ENCODE measurements around the gene C1QTNF1.
A peak's percentile ranks its signal among the peaks of the same experiment; 100 is the strongest.

The C1QTNF1 gene

DNA sequence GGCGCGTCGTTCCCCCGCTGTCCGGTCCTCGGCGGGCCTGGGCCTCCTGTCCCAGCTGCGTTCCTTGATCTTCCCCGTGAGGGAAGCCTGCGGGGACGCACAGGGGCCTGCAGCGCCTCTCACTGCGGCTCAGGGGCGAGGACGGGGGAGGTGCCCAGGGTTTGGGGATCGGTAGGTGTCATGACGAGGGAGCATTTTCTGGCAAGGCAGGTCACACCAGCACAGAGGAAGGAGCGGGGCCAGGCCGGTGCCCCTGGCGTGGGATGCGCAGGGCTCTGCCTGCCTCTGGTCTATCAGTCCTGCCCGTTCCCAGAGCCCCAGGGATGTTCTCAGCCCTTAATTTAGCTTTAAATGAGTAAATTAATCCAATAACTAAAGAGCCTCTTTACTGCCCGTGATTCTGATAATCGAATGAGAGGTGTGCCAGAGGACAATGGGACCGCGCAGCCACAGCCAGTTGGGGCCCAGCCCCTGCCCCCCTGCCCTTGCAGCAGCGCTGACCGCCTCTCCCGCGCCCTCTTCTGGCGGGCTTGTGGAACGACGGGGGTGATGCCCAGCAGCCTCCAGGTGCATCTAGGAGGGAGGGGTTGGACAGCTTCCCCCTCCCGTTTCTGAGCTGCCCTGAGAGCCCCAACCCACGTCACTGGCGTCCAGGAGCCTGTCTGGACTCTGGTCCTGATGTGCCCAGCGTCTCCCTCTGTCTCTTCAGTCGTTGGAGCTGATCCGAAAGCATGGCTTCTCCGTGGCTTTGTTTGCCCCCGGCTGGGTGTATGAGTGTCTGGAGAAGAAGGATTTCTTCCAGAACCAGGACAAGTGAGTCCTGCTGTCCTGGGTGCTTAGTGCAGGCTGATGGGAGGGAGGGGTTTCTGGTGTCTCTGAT lies 58.6 kb downstream of the C1QTNF1 start:
- DNase-seq: peak; percentile 46

DNA sequence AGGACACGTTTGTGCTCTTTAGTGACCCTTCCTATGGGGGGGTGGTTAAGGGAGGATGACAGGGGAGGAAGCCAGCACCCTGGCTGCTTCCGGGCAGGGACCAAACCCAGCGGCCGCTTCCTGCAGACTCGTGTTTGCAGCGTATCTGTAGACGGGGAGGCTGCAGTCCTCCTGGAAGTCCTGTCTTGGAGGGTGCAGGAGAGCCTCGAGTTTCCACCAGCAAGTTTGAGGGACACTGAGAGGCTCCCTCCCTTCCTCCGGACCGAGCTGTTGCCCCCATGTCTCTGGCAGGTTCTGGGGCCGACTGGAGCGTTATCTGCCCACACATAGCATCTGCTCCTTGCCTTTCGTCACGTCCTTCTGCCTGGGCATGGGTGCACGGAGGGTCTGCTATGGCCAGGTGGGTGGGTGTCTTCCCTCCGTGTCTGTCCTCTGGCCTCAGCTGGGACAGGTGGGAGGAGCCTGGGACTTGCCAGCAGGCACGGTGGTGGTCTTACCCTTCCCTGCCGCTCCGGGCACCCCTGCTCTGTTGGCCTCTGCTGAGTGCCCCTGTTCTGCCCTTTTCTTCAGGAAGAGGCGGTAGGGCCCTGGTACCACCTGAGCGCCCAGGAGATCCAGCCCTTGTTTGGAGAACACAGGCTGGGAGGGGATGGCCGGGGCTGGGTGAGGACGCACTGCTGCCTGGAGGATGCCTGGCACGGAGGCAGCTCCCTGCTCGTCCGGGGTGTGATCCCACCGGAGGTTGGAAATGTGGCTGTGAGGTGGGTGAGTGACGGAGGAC lies 59.4 kb downstream of the C1QTNF1 start:
- DNase-seq: no peak

DNA sequence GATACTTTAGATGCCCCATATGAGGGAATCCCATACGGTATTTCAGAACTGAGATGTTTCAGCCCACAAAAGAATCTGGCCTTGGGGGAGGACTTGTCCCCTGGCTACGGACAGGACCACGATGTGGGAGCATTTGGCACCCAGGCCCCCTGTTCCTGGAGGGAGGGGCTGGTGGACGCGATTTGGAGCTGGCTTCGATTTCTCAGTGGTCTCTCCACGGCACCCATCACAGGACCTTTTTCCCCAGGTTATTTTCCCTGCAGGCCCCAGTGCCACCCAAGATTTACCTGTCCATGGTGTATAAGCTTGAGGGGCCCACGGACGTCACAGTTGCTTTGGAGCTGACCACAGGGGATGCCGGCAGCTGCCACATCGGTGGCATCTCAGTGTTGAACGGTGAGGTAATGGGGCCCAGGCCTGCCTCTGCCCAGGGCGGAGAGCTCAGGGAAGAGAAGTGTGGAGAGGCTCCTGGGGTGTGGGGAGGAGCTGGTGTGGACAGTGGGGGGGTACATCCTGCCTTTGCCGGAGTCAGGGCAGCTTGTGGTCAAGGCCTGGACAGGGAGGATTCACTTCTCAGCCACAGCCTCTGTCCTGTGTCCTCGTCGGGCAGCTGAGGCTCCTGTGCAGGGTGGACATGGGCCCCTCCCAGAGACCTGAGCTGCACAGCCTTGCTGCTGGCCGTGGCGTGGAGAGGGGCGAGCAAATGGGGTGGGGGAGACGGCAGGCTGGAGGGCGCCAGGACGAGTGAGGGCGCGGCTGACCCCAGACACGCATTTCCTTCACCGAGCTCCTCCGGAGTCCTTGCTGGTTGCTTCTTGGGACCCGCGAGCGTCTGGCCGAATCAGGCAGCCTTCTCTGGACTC lies 60.6 kb downstream of the C1QTNF1 start:
- no peak for DNase-seq

DNA sequence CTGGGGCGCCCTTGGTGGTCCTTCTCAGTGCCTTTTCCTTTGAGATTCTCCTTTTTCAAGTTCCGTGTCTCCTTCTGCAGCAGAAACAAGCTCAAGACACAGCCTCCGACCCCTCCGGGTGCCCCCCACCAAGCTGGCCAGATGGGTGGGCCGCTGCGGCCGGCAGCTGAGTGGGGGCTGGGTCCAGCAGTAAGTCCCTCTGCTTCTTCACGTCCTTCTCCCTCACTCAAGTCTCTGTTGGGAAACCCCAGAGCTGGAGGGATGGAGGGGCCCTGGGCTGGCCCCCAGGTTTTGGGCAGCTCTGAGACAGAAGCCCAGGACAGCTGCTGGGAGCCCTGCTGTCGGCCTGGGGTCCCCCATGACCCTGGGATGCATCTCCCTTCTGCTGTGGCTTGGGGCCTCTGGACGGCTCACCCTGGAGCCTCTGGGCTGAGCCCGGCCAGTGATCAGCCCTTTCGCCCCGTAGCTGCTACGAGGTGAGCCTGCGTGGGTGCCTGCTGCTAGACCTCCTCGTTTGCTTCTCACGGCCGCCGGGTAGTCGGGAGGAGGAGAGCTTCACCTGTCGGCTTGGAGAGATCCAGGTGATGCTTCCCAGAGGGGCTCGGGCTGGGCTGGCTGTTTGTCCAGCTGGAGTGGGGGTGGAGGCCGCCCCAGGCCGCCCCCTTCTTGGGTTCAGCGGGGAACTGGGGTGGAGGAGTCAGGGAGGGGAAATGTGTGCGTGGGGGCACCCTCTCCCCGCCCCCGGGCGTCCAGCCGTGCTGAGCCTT lies 61.4 kb downstream of the C1QTNF1 start:
- no peak for DNase-seq

DNA sequence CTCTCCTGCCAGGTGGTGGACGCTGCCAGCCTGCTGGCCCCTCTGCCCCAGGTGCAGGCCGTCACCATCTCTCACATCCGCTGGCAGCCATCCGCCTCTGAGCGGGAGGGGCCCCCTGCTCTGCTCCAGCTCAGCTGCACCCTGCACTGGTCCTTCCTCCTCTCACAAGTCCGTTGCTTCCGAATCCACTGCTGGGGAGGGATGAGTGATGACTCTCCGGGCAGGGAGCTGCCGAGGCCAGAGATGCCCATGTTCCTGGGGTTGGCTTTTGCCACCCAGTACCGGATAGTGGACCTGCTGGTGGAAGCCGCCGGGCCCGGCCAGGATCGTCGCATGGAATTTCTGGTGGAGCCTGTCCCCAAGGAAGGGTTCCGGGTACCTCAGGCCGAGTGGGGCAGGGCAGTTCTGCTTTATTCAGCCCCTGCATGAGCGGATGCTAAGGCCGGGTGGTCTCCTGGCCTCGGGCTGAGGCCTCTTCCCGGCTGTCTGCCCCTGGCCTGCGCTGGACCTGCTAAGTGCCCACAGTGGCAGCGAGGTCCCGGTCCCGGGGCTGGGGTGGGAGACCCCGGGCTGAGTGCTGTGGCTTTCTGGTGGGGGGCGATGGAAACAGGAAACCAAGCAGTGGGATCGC lies 62.1 kb downstream of the C1QTNF1 start:
- DNase-seq: no peak

DNA sequence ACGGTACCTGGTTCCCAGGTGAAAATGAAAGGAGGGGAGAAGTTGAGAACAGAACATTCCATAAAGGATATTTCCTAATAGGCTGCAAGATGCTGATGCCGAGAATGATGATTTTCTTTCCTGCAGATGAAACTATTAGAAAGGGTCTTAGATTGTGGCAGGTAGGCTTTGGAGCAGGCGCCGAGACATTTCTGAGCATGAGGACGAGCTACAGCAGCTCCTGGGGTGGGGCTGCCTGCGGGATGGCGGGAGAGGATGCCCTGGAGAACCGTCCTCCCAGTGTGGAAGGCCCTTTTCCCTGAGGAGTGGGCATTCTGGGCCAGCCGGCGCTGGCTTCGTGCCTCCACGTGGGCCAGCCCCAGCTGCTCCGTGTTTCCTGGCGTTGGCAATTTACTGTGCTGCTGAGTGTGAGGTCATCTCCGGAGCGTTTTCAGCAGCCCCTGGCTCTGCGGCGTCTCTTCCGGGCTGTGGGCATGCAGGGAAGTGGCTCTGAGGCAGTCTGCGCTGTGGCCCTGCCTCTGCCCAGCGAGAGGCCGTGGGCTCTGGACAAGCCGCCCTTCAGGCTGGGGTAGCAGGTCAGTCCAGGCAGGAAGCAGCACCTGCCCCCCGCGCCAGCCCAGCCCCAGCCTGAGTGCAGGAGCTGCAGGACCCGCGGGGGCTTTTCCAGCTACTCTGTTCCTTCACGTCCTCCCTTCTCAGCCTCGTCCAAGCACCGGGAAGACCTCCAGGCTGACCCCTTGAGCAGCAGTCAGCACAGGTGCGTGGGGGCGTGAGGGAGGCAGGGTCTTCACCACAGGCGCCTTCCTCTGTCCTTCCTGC lies 62.8 kb downstream of the C1QTNF1 start:
- no peak for DNase-seq

DNA sequence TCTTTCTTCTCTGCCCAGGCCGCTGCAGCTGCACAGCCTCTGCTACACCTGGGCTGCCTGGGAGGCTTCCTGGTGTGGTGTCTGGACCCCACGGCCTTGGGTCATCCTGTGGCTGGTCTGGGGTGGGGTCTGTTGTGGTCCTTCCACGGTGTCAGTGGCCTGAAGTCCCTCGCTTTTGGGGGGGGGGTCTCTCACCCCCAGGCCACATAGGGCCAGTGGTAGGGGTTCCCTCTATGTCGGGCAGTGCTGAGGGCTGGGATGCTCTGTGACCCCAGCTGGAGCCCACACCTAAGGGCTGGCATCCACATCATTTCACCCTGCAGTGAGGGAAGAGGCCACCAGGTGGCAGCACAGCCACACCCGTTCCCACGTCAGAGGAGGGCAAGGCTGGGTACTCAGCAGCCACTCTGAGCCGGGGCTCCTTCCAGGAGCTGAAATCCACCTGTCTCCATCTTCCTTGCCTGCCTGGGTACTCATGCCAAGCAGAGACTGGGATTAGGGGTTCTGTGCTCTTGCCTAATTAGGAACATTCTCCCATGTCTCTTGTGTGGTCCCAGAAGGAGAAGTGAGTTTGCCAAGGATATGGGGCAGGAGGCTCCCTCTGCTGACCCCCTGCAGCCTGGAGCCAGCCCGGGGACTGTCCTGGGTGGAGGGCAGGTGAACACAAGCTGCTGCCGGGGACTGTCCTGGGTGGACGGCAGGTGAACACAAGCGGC lies 63.6 kb downstream of the C1QTNF1 start:
- DNase-seq: peak; percentile 66

DNA sequence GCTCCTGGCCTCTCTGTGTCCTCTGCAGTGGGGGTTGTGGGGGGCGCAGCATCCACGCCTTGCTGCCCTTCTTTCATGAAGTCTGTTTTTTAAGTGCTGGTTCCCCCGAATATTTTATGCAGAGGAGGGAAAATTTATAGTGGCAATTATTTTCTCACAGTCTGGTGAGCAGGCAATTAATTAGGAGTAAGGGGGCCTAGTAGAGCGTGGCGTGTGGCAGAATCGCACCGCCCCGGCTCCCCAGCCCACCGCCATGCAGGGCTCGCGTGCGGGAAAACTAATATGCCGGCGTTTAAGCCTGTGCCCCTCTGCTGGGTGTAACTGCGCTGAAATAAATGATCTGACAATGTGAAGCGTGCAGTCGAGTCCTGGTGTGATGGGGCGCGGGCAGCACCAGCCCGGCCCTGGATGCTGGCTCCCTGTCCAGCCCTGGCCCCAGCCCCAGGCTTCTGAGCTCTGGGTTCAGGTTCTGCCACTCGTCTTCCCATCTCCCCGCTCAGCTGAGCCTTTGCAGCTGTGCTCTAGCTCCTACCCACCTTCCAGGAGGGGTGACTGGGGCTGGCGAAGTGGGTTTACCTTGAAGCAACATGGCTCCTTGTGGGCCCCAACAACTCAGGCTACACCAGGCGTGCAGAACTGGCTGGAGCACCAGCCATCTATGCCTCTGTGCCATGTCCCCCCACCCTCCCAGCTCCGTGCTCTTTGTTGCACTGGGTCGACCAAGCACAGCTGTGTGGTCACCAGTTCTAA lies 64.5 kb downstream of the C1QTNF1 start:
- DNase-seq: no peak

DNA sequence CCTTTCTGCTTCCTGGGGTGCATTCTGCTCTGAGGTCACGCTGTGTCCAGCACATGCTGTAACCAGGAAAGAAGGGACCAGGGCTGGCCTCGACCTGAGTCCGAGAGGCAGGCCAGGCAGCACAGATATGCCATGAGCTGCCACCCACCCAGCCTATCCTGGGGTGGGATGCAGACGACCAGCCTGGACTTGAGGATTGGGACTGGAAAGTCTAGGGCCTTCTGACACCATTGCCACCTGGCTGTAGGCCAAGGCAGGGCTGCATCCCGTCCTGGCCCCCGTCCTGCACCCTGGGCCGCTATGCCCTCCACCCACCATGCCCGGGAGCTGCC lies 65.0 kb downstream of the C1QTNF1 start:
- DNase-seq: no peak

DNA sequence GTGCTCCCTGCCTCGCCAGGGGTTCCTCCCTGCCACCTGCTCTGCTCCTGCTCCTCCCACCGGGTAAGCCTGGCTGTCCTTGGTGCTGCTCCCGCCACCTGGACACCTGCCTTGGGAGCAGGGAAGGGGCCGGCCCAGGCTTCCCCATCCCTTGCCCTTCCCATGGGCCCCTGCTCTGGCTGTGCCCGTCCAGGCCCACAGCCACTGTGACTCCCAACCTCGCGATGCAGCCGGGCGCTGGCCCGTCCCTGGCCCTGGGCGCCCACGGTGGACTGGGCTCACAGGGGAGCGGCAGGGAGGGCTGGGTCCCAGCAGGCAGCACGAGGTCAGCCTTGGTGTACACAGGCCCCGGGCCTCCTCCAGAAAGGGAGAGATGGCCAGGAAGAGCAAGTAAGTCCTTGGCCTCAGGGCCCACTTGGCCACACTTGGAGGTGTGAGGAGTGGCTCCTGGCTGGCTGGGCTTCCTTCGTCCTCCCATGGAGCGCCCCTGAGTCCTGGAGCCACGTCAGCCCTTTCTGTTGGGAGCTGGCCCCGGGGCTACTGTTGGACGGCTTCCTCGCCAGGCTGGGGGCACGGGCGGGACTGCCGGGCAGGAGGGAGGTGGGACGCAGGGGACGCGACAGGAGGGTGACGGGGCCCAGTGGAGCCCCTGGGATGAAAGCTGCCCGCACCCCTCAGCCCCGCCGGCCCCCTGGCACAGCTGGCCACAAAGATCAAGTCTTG lies 65.9 kb downstream of the C1QTNF1 start:
- DNase-seq: no peak

DNA sequence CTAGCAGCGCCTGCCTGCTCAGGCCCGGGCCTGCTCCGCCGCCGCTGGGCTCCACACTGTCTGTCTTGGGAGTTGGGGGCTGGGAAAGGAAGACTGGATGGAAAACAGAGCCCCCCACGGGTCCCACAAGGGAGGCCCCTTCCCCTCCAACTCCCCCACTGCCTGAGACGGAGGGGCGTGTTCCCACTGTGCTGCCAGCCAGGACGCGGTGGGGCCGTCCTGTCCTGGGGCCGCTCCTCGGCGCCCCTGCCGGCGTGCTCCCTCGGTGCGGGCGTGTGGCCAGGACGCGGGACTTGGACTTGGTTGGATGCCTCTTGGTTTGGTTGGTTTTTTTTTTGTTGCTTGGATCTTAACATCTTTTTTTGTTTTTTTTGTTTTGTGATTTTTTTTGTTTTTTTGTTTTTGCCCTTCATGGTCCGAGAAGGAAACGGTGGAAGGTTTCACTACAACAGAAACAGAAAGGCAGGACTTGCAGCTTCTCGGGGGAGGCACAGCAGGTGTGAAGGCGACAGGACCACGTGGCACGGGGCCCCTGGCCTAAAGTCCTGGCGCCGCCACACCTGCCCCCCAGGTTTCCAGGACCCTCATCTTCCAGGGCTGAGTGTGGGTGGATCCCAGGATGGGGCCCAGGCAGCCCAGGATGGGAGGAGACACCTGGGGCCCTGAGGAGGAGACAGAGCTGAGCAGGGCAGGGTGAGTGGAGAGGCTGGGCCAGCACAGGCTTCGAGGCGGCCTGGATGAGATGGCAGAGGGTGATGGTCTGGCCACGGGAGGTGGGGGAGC lies 66.7 kb downstream of the C1QTNF1 start:
- no peak for DNase-seq

DNA sequence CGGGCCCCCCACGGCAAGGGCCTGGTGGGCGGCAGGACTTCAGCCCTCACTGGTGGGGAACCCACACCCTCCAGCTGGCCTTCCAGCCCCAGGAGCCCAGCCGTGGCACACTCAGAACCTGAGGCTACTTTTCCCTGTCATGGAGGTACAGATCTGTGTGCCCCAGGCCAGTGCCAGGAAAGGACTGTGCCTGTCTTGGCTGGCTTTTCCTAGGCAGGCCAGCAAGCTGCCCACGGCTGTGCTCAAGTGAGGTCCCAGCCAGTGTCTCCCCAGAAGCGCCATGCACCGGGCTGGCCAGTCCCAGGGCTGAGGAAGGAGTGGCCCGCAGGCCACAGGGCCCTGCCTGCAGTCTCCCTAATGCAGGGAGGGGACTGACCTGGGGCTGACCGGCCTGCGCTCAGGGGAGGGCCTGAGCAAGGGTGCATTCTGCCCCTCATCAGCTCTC lies 67.3 kb downstream of the C1QTNF1 start:
- no peak for DNase-seq

DNA sequence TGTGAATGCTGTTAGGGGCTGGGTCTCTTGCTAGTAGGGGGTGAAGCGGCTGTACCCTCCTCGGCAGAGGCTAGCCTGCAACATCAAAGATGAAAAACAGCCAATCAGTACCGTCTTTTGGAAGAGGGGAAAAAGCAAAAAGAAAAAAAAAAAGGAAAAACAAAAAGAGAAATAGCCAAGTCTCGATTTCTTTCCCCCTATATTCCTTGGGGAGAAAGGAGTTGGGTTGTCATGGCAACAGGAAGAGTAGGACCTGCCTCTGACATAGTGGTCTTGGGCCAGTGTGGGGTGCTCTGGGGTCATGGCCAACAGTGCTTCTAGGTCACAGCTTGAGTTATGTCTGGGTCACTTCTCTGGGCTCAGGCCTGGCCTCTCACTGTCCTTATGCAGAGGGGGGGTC lies 68.6 kb downstream of the C1QTNF1 start:
- DNase-seq: no peak

DNA sequence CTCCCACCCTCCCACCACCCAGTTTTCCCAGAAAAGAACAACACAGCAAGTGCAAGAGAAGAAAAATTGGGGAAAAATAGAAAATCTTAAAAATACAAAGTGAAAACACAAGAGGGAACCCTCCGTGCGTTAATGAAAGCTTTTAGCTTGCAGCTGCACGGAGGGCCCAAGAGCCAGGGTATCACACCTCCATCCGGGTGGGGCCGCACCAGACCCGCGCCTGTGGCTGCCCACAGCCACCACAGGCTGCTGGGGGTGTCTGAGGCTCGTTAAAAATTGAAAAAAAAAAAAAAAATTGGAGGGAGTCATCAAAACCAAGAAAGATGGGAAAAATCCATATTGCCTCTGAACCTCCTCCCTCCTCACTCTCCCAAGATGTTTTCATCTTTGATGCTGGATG lies 69.3 kb downstream of the C1QTNF1 start:
- no peak for DNase-seq

DNA sequence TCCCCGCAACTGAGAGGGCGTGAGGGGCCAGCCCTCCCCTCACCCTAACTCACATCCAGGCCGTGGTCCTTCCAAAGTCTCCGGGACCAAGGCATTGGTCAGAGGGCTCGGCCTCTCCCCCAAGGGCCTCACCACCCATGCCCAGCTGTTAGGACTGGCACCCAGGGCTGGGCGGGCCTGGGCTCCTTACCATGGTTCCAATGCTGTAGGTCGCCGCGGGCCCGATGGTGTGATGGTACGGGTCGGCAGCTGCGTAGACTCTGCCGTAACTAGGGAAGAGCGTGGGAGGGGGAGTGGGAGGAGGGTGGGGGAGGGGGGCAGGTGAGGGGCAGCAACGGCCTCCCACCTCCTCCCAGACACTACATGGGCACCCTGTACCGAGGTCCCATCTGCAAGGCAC lies 70.3 kb downstream of the C1QTNF1 start:
- DNase-seq: no peak

DNA sequence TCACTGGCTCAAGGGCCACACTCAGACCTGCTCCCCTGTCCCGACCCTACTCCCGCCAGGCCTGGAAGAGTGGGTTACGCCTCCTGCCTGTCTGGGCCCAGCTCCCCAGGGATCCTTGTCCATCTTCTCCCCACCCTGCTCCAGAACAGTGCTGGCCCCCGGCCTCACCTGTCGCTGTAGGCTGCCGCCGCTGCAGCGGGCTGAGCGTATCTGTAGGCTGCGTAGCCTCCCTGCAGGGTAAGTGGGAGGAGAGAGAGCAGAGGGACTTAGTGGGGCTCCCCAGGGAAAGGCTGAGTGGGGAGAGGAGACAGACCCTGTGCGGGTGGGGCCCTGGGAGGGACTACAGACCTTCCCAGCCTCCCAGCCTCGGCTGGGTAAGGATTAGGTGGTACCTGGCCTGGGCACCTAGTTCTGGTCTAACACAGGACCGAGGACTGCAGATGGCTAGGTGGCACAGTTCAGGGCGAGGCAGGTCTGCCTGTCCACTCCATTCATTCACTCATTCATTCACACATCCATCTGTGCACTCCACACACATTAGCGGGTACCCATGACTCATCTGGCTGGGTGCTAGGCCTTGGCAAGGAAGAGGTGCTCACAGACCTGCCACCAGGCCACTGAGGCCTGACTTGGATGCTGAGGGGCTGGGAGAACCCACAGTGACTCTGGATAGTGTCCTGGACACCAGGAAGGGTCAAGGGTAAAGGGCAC lies 71.5 kb downstream of the C1QTNF1 start:
- DNase-seq: peak; percentile 44

DNA sequence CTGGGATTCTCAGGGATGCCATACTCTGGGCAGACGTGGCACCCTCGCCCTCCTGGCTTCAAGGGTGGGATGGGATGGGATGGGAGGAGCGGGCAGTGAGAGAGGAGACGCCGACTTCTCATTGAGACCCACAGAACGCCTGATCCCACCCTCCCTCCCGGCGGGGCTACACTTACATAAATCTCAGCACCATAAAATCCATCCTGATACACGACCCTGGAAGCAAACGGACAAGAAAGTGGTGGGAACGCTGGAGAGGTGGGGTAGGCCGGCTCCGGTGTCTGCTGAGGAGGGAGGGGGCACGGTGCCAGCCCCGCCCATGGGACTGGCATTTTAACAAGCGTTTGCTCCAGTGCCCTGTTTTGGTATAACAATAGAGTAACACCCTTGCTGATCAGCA lies 72.5 kb downstream of the C1QTNF1 start:
- no peak for DNase-seq

Measured in NCI-H345 (cell line).